Measurements from ENCODE around the gene NADK. TPM values are rescaled to one million over a fixed set of nuclear protein-coding genes. Genes with fewer than 3 reads are reported as not detected.

The NADK gene
- total and polyA plus RNA-seq, 2 of the 13 experiments (the other 11 are each of a cell fraction or from before 2014, with no cell fraction given) = 56.6 to 60.1 TPM

DNA sequence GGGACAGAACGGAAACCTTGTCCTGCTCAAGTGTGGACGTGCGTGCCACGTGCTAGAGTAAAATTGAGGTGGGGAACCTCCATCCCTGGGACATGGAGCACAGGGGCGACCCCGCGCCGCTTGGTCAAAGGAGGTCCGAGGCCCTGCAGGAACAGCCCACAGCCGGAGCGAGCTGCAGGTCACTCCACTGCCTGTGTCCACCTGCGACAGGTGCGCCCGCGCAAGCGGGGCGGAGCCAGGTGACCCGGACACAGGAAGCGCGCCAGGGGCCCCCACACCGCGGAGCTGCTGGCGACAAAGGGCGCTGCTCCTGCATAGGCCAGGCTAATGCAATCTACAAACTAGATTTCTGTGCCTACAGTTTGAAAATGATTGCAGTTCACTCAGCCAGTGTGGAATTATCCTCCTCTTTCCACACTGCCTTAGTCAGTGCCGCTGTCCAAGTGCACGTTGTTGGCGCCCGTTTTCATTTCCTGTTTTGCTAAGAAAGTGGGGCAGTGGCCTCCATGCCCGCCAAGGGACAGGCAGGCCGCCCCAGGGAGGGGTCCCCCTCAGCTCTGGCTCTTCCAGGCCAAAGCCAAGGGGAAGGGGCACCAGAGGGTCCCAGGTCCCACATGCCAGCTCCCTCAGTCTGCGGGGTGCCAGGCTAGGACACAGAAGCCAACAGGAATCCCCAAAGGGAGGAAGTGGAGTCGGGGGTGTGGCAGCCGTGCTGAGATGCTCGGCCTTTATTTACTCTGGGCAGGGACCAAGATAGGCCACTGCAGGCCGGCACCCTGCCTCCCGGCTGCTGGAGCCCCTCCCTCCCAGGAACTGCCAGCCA lies 4.3 kb upstream of the NADK start (continued):
- TF ChIP-seq, protein P1, sequence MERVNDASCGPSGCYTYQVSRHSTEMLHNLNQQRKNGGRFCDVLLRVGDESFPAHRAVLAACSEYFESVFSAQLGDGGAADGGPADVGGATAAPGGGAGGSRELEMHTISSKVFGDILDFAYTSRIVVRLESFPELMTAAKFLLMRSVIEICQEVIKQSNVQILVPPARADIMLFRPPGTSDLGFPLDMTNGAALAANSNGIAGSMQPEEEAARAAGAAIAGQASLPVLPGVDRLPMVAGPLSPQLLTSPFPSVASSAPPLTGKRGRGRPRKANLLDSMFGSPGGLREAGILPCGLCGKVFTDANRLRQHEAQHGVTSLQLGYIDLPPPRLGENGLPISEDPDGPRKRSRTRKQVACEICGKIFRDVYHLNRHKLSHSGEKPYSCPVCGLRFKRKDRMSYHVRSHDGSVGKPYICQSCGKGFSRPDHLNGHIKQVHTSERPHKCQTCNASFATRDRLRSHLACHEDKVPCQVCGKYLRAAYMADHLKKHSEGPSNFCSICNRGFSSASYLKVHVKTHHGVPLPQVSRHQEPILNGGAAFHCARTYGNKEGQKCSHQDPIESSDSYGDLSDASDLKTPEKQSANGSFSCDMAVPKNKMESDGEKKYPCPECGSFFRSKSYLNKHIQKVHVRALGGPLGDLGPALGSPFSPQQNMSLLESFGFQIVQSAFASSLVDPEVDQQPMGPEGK (CRISPR knock-in tag; IDR thresholded peaks at IDR 0.05) = peak; percentile 64
- TF ChIP-seq ZNF883 (CRISPR knock-in tag; IDR thresholded peaks at IDR 0.05; ENCODE audit: not compliant biosample characterization) (no peak), ZNF614 (CRISPR knock-in tag; IDR thresholded peaks at IDR 0.05; ENCODE audit: borderline replicate concordance) (no peak; the same call in 1 of the 2 replicates), KDM1A (CRISPR knock-in tag; IDR thresholded peaks at IDR 0.05) (no peak), ELF3 (CRISPR knock-in tag; IDR thresholded peaks at IDR 0.05) (no peak; the same call in 1 of the 2 replicates), FOXJ3 (CRISPR knock-in tag; IDR thresholded peaks at IDR 0.05; ENCODE audit: borderline replicate concordance) (no peak), FOSL1 (CRISPR knock-in tag; IDR thresholded peaks at IDR 0.05; ENCODE audit: borderline replicate concordance) (no peak), KLF9 (CRISPR knock-in tag; IDR thresholded peaks at IDR 0.05; ENCODE audit: low read depth) (peak; percentile 85; the same call in 1 of the 2 replicates), ZNF7 (CRISPR knock-in tag; IDR thresholded peaks at IDR 0.05) (no peak), RCOR2 (CRISPR knock-in tag; IDR thresholded peaks at IDR 0.05) (no peak), JARID2 (CRISPR knock-in tag; IDR thresholded peaks at IDR 0.05; ENCODE audit: insufficient replicate concordance) (no peak), HMGA1 (CRISPR knock-in tag; conservative IDR thresholded peaks at IDR 0.05) (no peak), ZNF296 (CRISPR knock-in tag; conservative IDR thresholded peaks at IDR 0.05) (peak; percentile 74; the same call in 1 of the 2 replicates), ZNF367 (CRISPR knock-in tag; IDR thresholded peaks at IDR 0.05; ENCODE audit: borderline replicate concordance) (no peak), ZNF773 (CRISPR knock-in tag; IDR thresholded peaks at IDR 0.05; ENCODE audit: borderline replicate concordance) (no peak)
- TF ChIP-seq, protein P2, sequence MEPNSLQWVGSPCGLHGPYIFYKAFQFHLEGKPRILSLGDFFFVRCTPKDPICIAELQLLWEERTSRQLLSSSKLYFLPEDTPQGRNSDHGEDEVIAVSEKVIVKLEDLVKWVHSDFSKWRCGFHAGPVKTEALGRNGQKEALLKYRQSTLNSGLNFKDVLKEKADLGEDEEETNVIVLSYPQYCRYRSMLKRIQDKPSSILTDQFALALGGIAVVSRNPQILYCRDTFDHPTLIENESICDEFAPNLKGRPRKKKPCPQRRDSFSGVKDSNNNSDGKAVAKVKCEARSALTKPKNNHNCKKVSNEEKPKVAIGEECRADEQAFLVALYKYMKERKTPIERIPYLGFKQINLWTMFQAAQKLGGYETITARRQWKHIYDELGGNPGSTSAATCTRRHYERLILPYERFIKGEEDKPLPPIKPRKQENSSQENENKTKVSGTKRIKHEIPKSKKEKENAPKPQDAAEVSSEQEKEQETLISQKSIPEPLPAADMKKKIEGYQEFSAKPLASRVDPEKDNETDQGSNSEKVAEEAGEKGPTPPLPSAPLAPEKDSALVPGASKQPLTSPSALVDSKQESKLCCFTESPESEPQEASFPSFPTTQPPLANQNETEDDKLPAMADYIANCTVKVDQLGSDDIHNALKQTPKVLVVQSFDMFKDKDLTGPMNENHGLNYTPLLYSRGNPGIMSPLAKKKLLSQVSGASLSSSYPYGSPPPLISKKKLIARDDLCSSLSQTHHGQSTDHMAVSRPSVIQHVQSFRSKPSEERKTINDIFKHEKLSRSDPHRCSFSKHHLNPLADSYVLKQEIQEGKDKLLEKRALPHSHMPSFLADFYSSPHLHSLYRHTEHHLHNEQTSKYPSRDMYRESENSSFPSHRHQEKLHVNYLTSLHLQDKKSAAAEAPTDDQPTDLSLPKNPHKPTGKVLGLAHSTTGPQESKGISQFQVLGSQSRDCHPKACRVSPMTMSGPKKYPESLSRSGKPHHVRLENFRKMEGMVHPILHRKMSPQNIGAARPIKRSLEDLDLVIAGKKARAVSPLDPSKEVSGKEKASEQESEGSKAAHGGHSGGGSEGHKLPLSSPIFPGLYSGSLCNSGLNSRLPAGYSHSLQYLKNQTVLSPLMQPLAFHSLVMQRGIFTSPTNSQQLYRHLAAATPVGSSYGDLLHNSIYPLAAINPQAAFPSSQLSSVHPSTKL (CRISPR knock-in tag; IDR thresholded peaks at IDR 0.05) = 0 out of 2 replicates have a peak, but pooled peaks have one; percentile 8
- TF ChIP-seq, protein P3, sequence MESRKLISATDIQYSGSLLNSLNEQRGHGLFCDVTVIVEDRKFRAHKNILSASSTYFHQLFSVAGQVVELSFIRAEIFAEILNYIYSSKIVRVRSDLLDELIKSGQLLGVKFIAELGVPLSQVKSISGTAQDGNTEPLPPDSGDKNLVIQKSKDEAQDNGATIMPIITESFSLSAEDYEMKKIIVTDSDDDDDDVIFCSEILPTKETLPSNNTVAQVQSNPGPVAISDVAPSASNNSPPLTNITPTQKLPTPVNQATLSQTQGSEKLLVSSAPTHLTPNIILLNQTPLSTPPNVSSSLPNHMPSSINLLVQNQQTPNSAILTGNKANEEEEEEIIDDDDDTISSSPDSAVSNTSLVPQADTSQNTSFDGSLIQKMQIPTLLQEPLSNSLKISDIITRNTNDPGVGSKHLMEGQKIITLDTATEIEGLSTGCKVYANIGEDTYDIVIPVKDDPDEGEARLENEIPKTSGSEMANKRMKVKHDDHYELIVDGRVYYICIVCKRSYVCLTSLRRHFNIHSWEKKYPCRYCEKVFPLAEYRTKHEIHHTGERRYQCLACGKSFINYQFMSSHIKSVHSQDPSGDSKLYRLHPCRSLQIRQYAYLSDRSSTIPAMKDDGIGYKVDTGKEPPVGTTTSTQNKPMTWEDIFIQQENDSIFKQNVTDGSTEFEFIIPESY (CRISPR knock-in tag; IDR thresholded peaks at IDR 0.05) = no peak
- TF ChIP-seq, protein P4, sequence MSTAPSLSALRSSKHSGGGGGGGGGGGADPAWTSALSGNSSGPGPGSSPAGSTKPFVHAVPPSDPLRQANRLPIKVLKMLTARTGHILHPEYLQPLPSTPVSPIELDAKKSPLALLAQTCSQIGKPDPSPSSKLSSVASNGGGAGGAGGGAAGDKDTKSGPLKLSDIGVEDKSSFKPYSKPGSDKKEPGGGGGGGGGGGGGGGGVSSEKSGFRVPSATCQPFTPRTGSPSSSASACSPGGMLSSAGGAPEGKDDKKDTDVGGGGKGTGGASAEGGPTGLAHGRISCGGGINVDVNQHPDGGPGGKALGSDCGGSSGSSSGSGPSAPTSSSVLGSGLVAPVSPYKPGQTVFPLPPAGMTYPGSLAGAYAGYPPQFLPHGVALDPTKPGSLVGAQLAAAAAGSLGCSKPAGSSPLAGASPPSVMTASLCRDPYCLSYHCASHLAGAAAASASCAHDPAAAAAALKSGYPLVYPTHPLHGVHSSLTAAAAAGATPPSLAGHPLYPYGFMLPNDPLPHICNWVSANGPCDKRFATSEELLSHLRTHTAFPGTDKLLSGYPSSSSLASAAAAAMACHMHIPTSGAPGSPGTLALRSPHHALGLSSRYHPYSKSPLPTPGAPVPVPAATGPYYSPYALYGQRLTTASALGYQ (CRISPR knock-in tag; IDR thresholded peaks at IDR 0.05) = no peak
- TF ChIP-seq, protein P5, sequence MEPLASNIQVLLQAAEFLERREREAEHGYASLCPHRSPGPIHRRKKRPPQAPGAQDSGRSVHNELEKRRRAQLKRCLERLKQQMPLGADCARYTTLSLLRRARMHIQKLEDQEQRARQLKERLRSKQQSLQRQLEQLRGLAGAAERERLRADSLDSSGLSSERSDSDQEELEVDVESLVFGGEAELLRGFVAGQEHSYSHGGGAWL (CRISPR knock-in tag; IDR thresholded peaks at IDR 0.05) = peak; percentile 68; the same call in 1 of the 2 replicates

All from HepG2 (cell line).